SW480 (cell line): Measurements from ENCODE around the gene LRRC27.
A peak's percentile ranks its signal among the peaks of the same experiment; 100 is the strongest.

ENCODE experiments used
- DNase-seq: peaks from one replicate; pipeline ENCODE4 v3.0.0-alpha.2; 2016; ENCODE audit warnings: low spot score

LRRC27 gene

GRCh38 chr10:132390921-132391675 is 59.1 kb downstream of the LRRC27 start:
- no peak for DNase-seq

DNA sequence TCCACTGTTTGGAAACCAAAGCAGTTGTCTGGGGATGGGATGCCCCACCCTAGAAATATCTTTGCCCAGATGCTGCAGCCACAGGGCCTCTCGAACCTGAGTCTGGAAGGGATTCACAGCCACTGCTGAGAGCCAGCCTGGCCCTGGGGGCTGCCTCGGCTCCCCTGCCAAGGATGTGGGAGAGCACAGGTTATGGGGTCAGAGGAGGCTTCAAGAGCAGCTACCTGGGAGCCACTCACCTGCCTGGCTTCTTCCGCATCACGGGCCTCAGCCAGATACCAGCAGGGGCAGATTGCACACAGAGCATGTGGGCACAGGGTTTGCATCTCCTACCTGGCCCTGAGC is 59.7 kb downstream of the LRRC27 start:
- no peak for DNase-seq

GRCh38 chr10:132392184-132392800 is 60.3 kb downstream of the LRRC27 start:
- DNase-seq: no peak

- DNase-seq: no peak
Observed at GRCh38 chr10:132392811-132393694, 61.1 kb downstream of the LRRC27 start.

DNA sequence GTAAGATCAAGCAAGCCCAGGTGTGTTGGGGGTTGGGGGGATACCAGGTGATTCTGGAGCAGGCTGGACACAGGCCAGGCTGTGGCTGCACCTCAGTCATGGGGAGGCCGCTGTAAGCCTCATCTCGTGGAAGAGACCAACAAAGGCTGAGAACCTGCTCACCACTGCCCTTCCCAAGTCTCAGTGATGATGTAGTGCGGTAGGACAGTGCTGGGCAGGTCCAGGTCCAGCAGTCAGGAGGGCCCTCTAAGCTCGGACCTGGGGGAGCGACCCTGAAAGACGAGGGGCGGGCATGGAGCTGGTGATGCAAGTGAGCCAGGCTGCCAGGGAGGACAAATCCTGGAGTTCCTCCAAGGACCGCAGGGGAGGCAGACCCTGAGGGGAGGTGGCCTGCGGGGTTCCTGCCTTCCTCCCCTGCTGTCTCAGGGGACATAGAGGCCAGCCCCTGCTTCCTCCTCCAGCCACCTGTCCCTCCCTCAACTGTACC is 61.7 kb downstream of the LRRC27 start:
- DNase-seq: no peak

- DNase-seq: no peak
Observed at GRCh38 chr10:132394201-132394811, 62.3 kb downstream of the LRRC27 start.

DNA sequence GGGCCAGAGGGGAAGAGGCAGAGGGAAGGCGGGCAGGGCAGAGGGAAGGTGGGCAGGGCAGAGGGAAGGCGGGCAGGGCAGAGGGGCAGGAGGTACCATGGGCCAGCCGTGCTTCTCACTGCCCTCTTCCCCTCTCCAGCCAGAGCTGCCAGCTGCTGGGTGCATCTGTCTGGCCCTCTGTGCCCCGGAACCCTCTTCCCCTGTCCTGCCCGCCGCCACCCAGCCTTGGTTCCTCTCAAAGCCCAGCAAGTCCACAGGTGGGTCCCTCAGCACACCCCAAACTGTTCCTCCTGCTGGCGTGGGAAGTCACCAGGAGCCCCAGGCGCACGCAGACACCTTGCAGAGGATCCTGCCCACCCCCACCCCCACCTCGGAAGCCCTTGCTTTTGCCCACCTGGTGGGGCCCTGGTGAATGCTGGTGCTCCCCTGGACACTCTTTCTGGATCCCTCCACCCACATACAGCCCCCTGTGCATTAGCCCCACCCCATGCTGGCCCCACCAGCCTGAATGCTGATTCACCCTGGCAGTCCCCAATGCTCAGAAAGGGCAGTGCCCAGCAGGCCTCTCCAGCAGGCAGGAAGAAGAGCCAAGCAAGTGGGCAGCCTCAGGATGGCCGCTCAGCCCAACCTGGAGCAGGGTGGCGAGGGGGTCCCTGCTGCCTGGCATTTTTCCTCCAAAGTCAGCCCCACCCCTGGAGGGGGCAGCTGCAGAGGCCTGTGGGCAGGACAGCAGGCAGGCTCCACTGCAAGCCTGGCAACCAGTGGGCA is 63.1 kb downstream of the LRRC27 start:
- no peak for DNase-seq

- DNase-seq: no peak
Observed at GRCh38 chr10:132395704-132396493, 63.9 kb downstream of the LRRC27 start.

GRCh38 chr10:132396494-132397035 is 64.6 kb downstream of the LRRC27 start:
- DNase-seq: peak; percentile 50

DNA sequence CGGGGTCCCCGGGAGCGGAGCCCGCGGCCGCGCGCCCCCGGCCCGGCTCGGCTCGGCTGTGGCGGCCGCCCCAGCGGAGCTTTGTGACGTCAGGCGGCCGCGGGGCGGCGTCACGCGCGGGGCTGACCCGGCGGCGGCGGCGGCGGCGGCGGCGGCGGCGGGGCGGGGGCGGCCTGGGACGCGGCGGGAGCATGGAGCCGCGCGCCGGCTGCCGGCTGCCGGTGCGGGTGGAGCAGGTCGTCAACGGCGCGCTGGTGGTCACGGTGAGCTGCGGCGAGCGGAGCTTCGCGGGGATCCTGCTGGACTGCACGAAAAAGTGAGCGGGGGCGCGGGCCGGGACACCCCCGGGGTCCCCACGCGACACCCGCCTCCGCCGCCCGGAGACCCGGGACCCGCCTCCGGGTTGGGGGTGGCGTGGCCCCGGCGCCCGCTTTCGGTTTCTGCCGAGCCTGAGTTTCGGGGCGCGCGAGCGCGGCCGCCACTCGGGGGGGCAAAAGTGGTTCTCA is 65.1 kb downstream of the LRRC27 start, which contains the start of gene PWWP2B:
Gene PWWP2B, plus strand, starts transcription at position 165 of the 506 bp plus-strand sequence. Its CDS starts 27 bp downstream, at position 192.
- no peak for DNase-seq

GRCh38 chr10:132397671-132398565 is 65.9 kb downstream of the LRRC27 start:
- DNase-seq: peak; percentile 56

DNA sequence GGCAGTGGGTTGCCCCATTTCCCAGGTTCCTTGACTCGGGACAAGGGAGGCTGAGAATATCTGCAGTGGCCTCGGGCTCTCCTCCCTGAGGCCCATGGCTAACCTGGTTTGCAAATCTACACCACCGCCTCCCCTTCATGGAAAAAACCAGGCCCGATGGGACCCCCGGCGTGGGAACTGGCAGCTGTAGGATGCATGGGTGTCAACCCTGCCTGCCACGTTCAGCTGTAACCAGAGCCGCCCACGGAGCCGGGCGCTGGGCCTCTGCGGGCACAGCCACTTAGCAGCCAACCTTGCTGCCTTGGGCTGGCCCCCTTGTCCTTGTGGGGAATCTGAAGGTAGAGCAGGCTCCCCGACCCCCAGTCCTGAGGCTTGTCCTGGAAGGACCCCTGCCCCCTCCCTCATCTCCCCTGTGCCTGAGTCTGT is 66.6 kb downstream of the LRRC27 start:
- no peak for DNase-seq

- DNase-seq: peak; percentile 88
Observed at GRCh38 chr10:132399117-132400035, 67.4 kb downstream of the LRRC27 start.

GRCh38 chr10:132400041-132400546 is 68.1 kb downstream of the LRRC27 start:
- DNase-seq: no peak

- DNase-seq: no peak
Observed at GRCh38 chr10:132400547-132401151, 68.7 kb downstream of the LRRC27 start.

GRCh38 chr10:132401401-132402118 is 69.6 kb downstream of the LRRC27 start:
- no peak for DNase-seq
